GM12878 (cell line): Measurements from ENCODE around the gene SH2D7. TPM values are rescaled to one million over a fixed set of nuclear protein-coding genes. Genes with fewer than 3 reads are reported as not detected.

Experiments used
- ATAC-seq: fragments of 200-7000 bp; cut with Tn5 transposase; 3 replicates; pipeline ENCODE4 v1.9.1; 2020; ENCODE audit warnings: mild to moderate bottlenecking, moderate library complexity
- BruUV-seq: library from RNA; stranded (reverse); fragments of 400-500 nt; replicated peaks from 2 replicates; lab custom pipeline; 2021; lab: Mats Ljungman, UMichigan
- CTCF ChIA-PET: fragments of 300-600 bp; sonication (Branson Sonifier 250); formaldehyde crosslinking; extraction: SDS; loops from one replicate; lab custom pipeline; 2021; ENCODE audit warnings: inconsistent platforms; lab: Yijun Ruan, JAX
- POLR2A ChIA-PET: fragments of 350-600 bp; formaldehyde crosslinking; extraction: SDS; loops from one replicate; lab custom pipeline; 2021; ENCODE audit warnings: inconsistent platforms; lab: Charles Lee
- RAD21 ChIA-PET: fragments of 300-600 bp; sonication (Branson Sonifier 250); formaldehyde crosslinking; loops from one replicate; lab custom pipeline; 2023; ENCODE audit warnings: antibody characterized with exemption; ENCODE audit not compliant: unreplicated experiment; lab: Charles Lee
- SMC1A ChIA-PET: fragments of 300-600 bp; sonication (Branson Sonifier 250); formaldehyde crosslinking; loops from one replicate; lab custom pipeline; 2023; ENCODE audit not compliant: unreplicated experiment, uncharacterized antibody; lab: Charles Lee
- DNase-seq: peaks from one replicate; pipeline ENCODE4 v3.0.0-alpha.2; 2011; ENCODE audit warnings: low read depth, low spot score
- FAIRE-seq: peaks from 3 replicates; lab custom pipeline; 2011; peaks lifted over from hg19 to GRCh38; lab: Jason Lieb, UNC
- H2AFZ ChIP-seq: 2 replicates; pipeline ENCODE4 v1.6.0; 2011; ENCODE audit warnings: low read depth, low read length, control low read depth; ENCODE audit not compliant: control insufficient read depth
- H3K27ac ChIP-seq: 2 replicates; pipeline ENCODE4 v1.5.1; 2011; ENCODE audit warnings: control low read depth; ENCODE audit not compliant: control insufficient read depth, insufficient read depth
- H3K27me3 ChIP-seq, 2 experiments: replicated peaks in 1 of 2; 2 replicates each; pipeline versions ENCODE4 v1.6.0 to v1.6.1; 2011; ENCODE audit warnings: low read length in 1 of 2; ENCODE audit not compliant: control insufficient read depth in 2 of 2, insufficient read depth in 2 of 2
- H3K36me3 ChIP-seq, 2 experiments: 2 replicates each; pipeline ENCODE4 v1.5.1; 2011; ENCODE audit warnings: low read length in 1 of 2; ENCODE audit not compliant: control insufficient read depth in 2 of 2, insufficient read depth in 2 of 2
- H3K4me1 ChIP-seq: 2 replicates; pipeline ENCODE4 v1.6.1; 2011; ENCODE audit warnings: mild to moderate bottlenecking, low read length, moderate library complexity, mixed read lengths; ENCODE audit not compliant: control insufficient read depth, insufficient read depth
- H3K4me2 ChIP-seq: 2 replicates; pipeline ENCODE4 v1.6.0; 2011; ENCODE audit warnings: control low read depth; ENCODE audit not compliant: control insufficient read depth, insufficient read depth
- H3K4me3 ChIP-seq: fragments of 200-600 bp; sonication (generic); 2 replicates; pipeline ENCODE4 v1.5.1; 2016
- H3K79me2 ChIP-seq: 2 replicates; pipeline ENCODE4 v1.6.0; 2011; ENCODE audit warnings: low read length; ENCODE audit not compliant: control insufficient read depth, insufficient read depth
- H3K9ac ChIP-seq: 2 replicates; pipeline ENCODE4 v1.8.0; 2011; ENCODE audit warnings: low read length, control low read depth, mixed read lengths; ENCODE audit not compliant: control insufficient read depth, insufficient read depth
- H3K9me3 ChIP-seq: replicated peaks from 3 replicates; pipeline ENCODE4 v1.5.1; 2011; ENCODE audit warnings: mild to moderate bottlenecking, low read length; ENCODE audit not compliant: control insufficient read depth, insufficient read depth
- H4K20me1 ChIP-seq: 2 replicates; pipeline ENCODE4 v1.6.0; 2011; ENCODE audit not compliant: control insufficient read depth, insufficient read depth
- ASH2L ChIP-seq: fragments of 300-600, 200-600 bp; sonication (generic); IDR thresholded peaks from 2 replicates; pipeline ENCODE4 v1.6.1; 2017; ENCODE audit warnings: low read depth, mild to moderate bottlenecking, borderline replicate concordance
- BHLHE40 ChIP-seq, 2 experiments: fragments of 450-650 bp in 1 of 2; IDR thresholded peaks; 2 replicates each; pipeline ENCODE4 v1.6.1; 2011 to 2017; ENCODE audit warnings: low read depth in 2 of 2, borderline replicate concordance in 1 of 2, improper control_type of control experiment in 1 of 2, low read length in 1 of 2, mild to moderate bottlenecking in 1 of 2
- DPF2 ChIP-seq: fragments of 450-650 bp; IDR thresholded peaks from 2 replicates; pipeline ENCODE4 v1.6.1; 2017; ENCODE audit warnings: mild to moderate bottlenecking
- E2F4 ChIP-seq: IDR thresholded peaks from 2 replicates; pipeline ENCODE4 v1.6.1; 2012; ENCODE audit warnings: low read depth, low read length, improper control_type of control experiment
- HDGF ChIP-seq: fragments of 450-650 bp; IDR thresholded peaks from 2 replicates; pipeline ENCODE4 v1.6.1; 2016; ENCODE audit warnings: antibody characterized with exemption
- IKZF1 ChIP-seq: fragments of 450-650 bp; conservative IDR thresholded peaks from 2 replicates; pipeline ENCODE4 v1.6.1; 2017; ENCODE audit warnings: antibody characterized with exemption, mild to moderate bottlenecking
- IKZF2 ChIP-seq, 2 experiments: fragments of 450-650 bp; IDR thresholded peaks; 2 replicates each; pipeline ENCODE4 v1.6.1; 2017; ENCODE audit warnings: mild to moderate bottlenecking in 2 of 2, moderate library complexity in 2 of 2
- MAX ChIP-seq: IDR thresholded peaks from 2 replicates; pipeline ENCODE4 v1.6.1; 2012; ENCODE audit warnings: low read depth, low read length, improper control_type of control experiment
- MTA2 ChIP-seq: fragments of 450-650 bp; IDR thresholded peaks from 2 replicates; pipeline ENCODE4 v1.6.1; 2016; ENCODE audit warnings: low read depth, mild to moderate bottlenecking, moderate library complexity
- NBN ChIP-seq: fragments of 450-650 bp; IDR thresholded peaks from 2 replicates; pipeline ENCODE4 v1.6.1; 2016
- NR2C2 ChIP-seq: IDR thresholded peaks from 2 replicates; pipeline ENCODE4 v1.6.1; 2011; ENCODE audit warnings: borderline replicate concordance, low read depth; ENCODE audit not compliant: control insufficient read depth, insufficient read length
- NR2F1 ChIP-seq: fragments of 450-650 bp; conservative IDR thresholded peaks from 2 replicates; pipeline ENCODE4 v1.6.1; 2017; ENCODE audit warnings: mild to moderate bottlenecking
- RUNX3 ChIP-seq: IDR thresholded peaks from 2 replicates; pipeline ENCODE4 v1.6.1; 2012; ENCODE audit warnings: low read length, inconsistent platforms
- SMAD1 ChIP-seq: fragments of 450-650 bp; IDR thresholded peaks from 2 replicates; pipeline ENCODE4 v1.6.1; 2018; ENCODE audit warnings: mild to moderate bottlenecking, low read depth; ENCODE audit not compliant: partially characterized antibody
- STAT3 ChIP-seq: IDR thresholded peaks from 2 replicates; pipeline ENCODE4 v1.6.1; 2011; ENCODE audit warnings: low read depth, low read length, improper control_type of control experiment
- USF1 ChIP-seq: IDR thresholded peaks from 2 replicates; pipeline ENCODE4 v1.6.1; 2011; ENCODE audit warnings: borderline replicate concordance, low read depth, mild to moderate bottlenecking, moderate library complexity, mixed read lengths, low read length; ENCODE audit not compliant: insufficient read depth; ENCODE audit errors: extremely low read length
- ZNF592 ChIP-seq: fragments of 450-650 bp; IDR thresholded peaks from 2 replicates; pipeline ENCODE4 v1.6.1; 2017; ENCODE audit warnings: mild to moderate bottlenecking, moderate library complexity
- WGBS: methylation state at CpG from one replicate; pipeline ENCODE4 v1.1.6; 2016; ENCODE audit warnings: low lambda C conversion rate; ENCODE audit not compliant: insufficient replicate concordance, insufficient coverage; ENCODE audit errors: missing lambda C conversion rate; 5-methylcytosine and 5-hydroxymethylcytosine counted together
- in situ Hi-C: fragments of 300-500 bp; cut with MboI; formaldehyde crosslinking; loops from 9 replicates; pipeline ENCODE4 v1.14.3; 2018; ENCODE audit warnings: mixed read lengths
- intact Hi-C: fragments of 100-400 bp; cut with micrococcal nuclease; formaldehyde crosslinking; loops from one replicate; pipeline ENCODE4 v1.14.2; 2022; ENCODE audit not compliant: unreplicated experiment
- polyA plus RNA-seq, 11 experiments: library from polyadenylated mRNA; depleted of rRNA in 4 of 11; unstranded in 6 of 11; stranded (reverse) in 5 of 11; fragments of >200 nt; fragmentation: Nextera tagmentation in 4 of 11; fragmentation: Illumina TruSeq in 1 of 11; extraction: Ambion mirVana in 4 of 11; extraction: Trizol in 1 of 11; gene quantifications; 1 replicate in 1 of 11; 2 replicates in 10 of 11; pipeline versions ENCODE4 v1.2.1 to v1.2.3, GENCODE V29; 2011 to 2016; ENCODE audit warnings: inconsistent platforms in 2 of 11, missing spikeins in 2 of 11, low read depth in 1 of 11
- total RNA-seq, 4 experiments: library from RNA; depleted of rRNA in 3 of 4; stranded (reverse); fragments of >200 nt in 3 of 4; fragmentation: Illumina TruSeq in 1 of 4; extraction: Trizol in 1 of 4; gene quantifications; 2 replicates each; pipeline versions ENCODE4 v1.2.1 to v1.2.3, GENCODE V29; 2013 to 2021

Gene SH2D7
- total and polyA plus RNA-seq, 10 of the 15 experiments (the other 5 are each of a cell fraction or from before 2014, with no cell fraction given), result 0.04 to 0.06 TPM; not detected in 8

GRCh38 chr15:78105476-78106241, 13.3 kb downstream of the SH2D7 start:
- FAIRE-seq (no peak), DNase-seq (no peak), ATAC-seq (peak; percentile 7)
- ChIA-PET SMC1A (interaction anchor here (0.9 to 13.4 kb wide), 7 partner anchors 33 to 146 kb away, joined by 3 to 184 read pairs (median 4); partner anchors contain the start of gene TBC1D2B), POLR2A (interaction anchor here (0.6 to 1.1 kb wide), 5 partner anchors 36 to 147 kb away, joined by 3 to 4 read pairs (median 3); no protein-coding TSS in a partner anchor), CTCF (interaction anchor here (0.6 to 14.0 kb wide), 17 partner anchors 32 to 332 kb away, joined by 3 to 327 read pairs (median 4); partner anchors contain the start of genes IREB2 and TBC1D2B), RAD21 (interaction anchor here (0.7 to 10.3 kb wide), 9 partner anchors 18 to 151 kb away, joined by 3 to 157 read pairs (median 6); no protein-coding TSS in a partner anchor)
- no peak overlapping the region for H3K4me2 ChIP-seq
- H3K27ac ChIP-seq, result no peak overlapping the region
- H3K9me3 ChIP-seq, result no peaks in the 10 kb centered on the region
- H3K4me3 ChIP-seq, result no peak overlapping the region
- H4K20me1 ChIP-seq, result no peaks in the 10 kb centered on the region
- H2AFZ ChIP-seq, result no peak overlapping the region
- no peaks in the 10 kb centered on the region for H3K27me3 ChIP-seq
- H3K36me3 ChIP-seq, result no peaks in the 10 kb centered on the region
- 79% methylated on average over 15 of the region's 16 CpGs for WGBS
- no TSS peak for BruUV-seq
- intact Hi-C loops, result loop anchor here (5.0 kb wide), 2 partner anchors 38 to 203 kb away; no protein-coding TSS in a partner anchor
- no peaks in the 10 kb centered on the region for H3K79me2 ChIP-seq
- in situ Hi-C loops, result loop anchor here (5.0 kb wide), 1 partner anchor 138 kb away; no protein-coding TSS in a partner anchor
- H3K9ac ChIP-seq, result no peak overlapping the region
- peaks cover 29% of the 10 kb centered on the region for H3K4me1 ChIP-seq
- TF ChIP-seq STAT3, result no peak
- TF ChIP-seq ZNF592, result no peak
- no peak for TF ChIP-seq E2F4
- TF ChIP-seq SMAD1, result no peak
- TF ChIP-seq IKZF1, result peak; percentile 62
- TF ChIP-seq HDGF, result 0 out of 2 replicates have a peak, but pooled peaks have one; percentile 46
- no peak for TF ChIP-seq NR2C2
- no peak for TF ChIP-seq MAX
- TF ChIP-seq ASH2L, result no peak
- no peak for TF ChIP-seq USF1
- TF ChIP-seq BHLHE40 (IDR thresholded peaks at IDR 0.05; ENCODE audit: borderline replicate concordance in 1 of 2, low read depth in 2 of 2, low read length in 1 of 2), result peak in 1 of 2 experiments; percentile 63; a peak in 2 of 4 replicates
- peak; percentile 27; the same call in 1 of the 2 replicates for TF ChIP-seq MTA2
- TF ChIP-seq DPF2, result peak; percentile 73
- TF ChIP-seq RUNX3, result peak; percentile 86
- peak; percentile 57 to 71; a peak in 3 of 4 replicates for TF ChIP-seq IKZF2 (IDR thresholded peaks at IDR 0.05)
- TF ChIP-seq NBN, result 0 out of 2 replicates have a peak, but pooled peaks have one; percentile 44
- peak; percentile 56 for TF ChIP-seq NR2F1
